IPS-15b (cell line): ENCODE results near the gene PSG7.
"Not testable (repeated sequence)": the region's sequence is repeated elsewhere in the genome, so short reads cannot be mapped to it uniquely, and the experiment has no call there.

ENCODE experiments used
- H3K27me3 ChIP-seq: one replicate; pipeline ENCODE4 v1.6.1; 2013; ENCODE audit warnings: low read length; ENCODE audit not compliant: control insufficient read depth, insufficient read depth
- H3K36me3 ChIP-seq: one replicate; pipeline ENCODE4 v1.6.1; 2013; ENCODE audit warnings: low read length; ENCODE audit not compliant: control insufficient read depth, insufficient read depth
- H3K4me1 ChIP-seq: one replicate; pipeline ENCODE4 v1.6.1; 2013; ENCODE audit warnings: mild to moderate bottlenecking, low read length; ENCODE audit not compliant: control insufficient read depth, insufficient read depth
- H3K4me3 ChIP-seq: one replicate; pipeline ENCODE4 v1.5.1; 2013; ENCODE audit warnings: low read depth, low read length
- H3K9ac ChIP-seq: one replicate; pipeline ENCODE4 v1.6.1; 2013; ENCODE audit warnings: low read depth, mild to moderate bottlenecking, low read length
- H3K9me3 ChIP-seq: one replicate; pipeline ENCODE4 v1.6.1; 2013; ENCODE audit warnings: mild to moderate bottlenecking, low read length; ENCODE audit not compliant: control insufficient read depth, insufficient read depth

PSG7 gene

GRCh38 chr19:42912941-42913340 lies 24.1 kb downstream of the PSG7 start:
- not testable (repeated sequence) for H3K9ac ChIP-seq, H3K36me3 ChIP-seq, H3K4me3 ChIP-seq, H3K27me3 ChIP-seq, H3K9me3 ChIP-seq, H3K4me1 ChIP-seq

GRCh38 chr19:42911731-42912130 lies 25.3 kb downstream of the PSG7 start:
- not testable (repeated sequence) for H3K4me1 ChIP-seq, H3K4me3 ChIP-seq, H3K9ac ChIP-seq, H3K36me3 ChIP-seq, H3K9me3 ChIP-seq, H3K27me3 ChIP-seq

- H3K9me3 ChIP-seq, H3K36me3 ChIP-seq, H3K4me1 ChIP-seq, H3K4me3 ChIP-seq, H3K9ac ChIP-seq, H3K27me3 ChIP-seq: not testable (repeated sequence)
Observed at GRCh38 chr19:42906162-42906561, 30.8 kb downstream of the PSG7 start.

- H3K27me3 ChIP-seq, H3K4me1 ChIP-seq, H3K9me3 ChIP-seq, H3K9ac ChIP-seq, H3K4me3 ChIP-seq, H3K36me3 ChIP-seq: not testable (repeated sequence)
Observed at GRCh38 chr19:42900561-42900960, 36.4 kb downstream of the PSG7 start.

GRCh38 chr19:42899674-42900073 lies 37.3 kb downstream of the PSG7 start:
- H3K27me3 ChIP-seq, H3K9ac ChIP-seq, H3K4me1 ChIP-seq, H3K4me3 ChIP-seq, H3K36me3 ChIP-seq, H3K9me3 ChIP-seq: not testable (repeated sequence)

- not testable (repeated sequence) for H3K4me1 ChIP-seq, H3K36me3 ChIP-seq, H3K4me3 ChIP-seq, H3K9me3 ChIP-seq, H3K9ac ChIP-seq, H3K27me3 ChIP-seq
Observed at GRCh38 chr19:42899110-42899509, 37.9 kb downstream of the PSG7 start.

GRCh38 chr19:42898656-42899055 lies 38.4 kb downstream of the PSG7 start:
- H3K4me1 ChIP-seq, H3K4me3 ChIP-seq, H3K9ac ChIP-seq, H3K9me3 ChIP-seq, H3K36me3 ChIP-seq, H3K27me3 ChIP-seq: not testable (repeated sequence)

- not testable (repeated sequence) for H3K4me1 ChIP-seq, H3K36me3 ChIP-seq, H3K9ac ChIP-seq, H3K4me3 ChIP-seq, H3K27me3 ChIP-seq, H3K9me3 ChIP-seq
Observed at GRCh38 chr19:42897729-42898128, 39.3 kb downstream of the PSG7 start.

- H3K4me3 ChIP-seq, H3K9me3 ChIP-seq, H3K9ac ChIP-seq, H3K36me3 ChIP-seq, H3K27me3 ChIP-seq, H3K4me1 ChIP-seq: not testable (repeated sequence)
Observed at GRCh38 chr19:42890446-42890845, 46.6 kb downstream of the PSG7 start.

- H3K4me1 ChIP-seq, H3K36me3 ChIP-seq, H3K9me3 ChIP-seq, H3K4me3 ChIP-seq, H3K9ac ChIP-seq, H3K27me3 ChIP-seq: not testable (repeated sequence)
Observed at GRCh38 chr19:42887876-42888445, 49.0 kb downstream of the PSG7 start.

GRCh38 chr19:42882730-42883129 lies 54.3 kb downstream of the PSG7 start:
- not testable (repeated sequence) for H3K4me1 ChIP-seq, H3K9ac ChIP-seq, H3K4me3 ChIP-seq, H3K9me3 ChIP-seq, H3K27me3 ChIP-seq, H3K36me3 ChIP-seq

- not testable (repeated sequence) for H3K27me3 ChIP-seq, H3K9ac ChIP-seq, H3K9me3 ChIP-seq
Observed at GRCh38 chr19:42882010-42882409, 55.0 kb downstream of the PSG7 start.

GRCh38 chr19:42881279-42881678 lies 55.7 kb downstream of the PSG7 start:
- H3K36me3 ChIP-seq, H3K4me3 ChIP-seq, H3K27me3 ChIP-seq, H3K4me1 ChIP-seq, H3K9me3 ChIP-seq, H3K9ac ChIP-seq: not testable (repeated sequence)

More at GRCh38 chr19:42882010-42882409, 55.0 kb downstream of the PSG7 start:
- not testable (repeated sequence) for H3K36me3 ChIP-seq, H3K4me3 ChIP-seq, H3K4me1 ChIP-seq
